ENCODE data around the gene MARCHF3.

MARCHF3 gene

DNA sequence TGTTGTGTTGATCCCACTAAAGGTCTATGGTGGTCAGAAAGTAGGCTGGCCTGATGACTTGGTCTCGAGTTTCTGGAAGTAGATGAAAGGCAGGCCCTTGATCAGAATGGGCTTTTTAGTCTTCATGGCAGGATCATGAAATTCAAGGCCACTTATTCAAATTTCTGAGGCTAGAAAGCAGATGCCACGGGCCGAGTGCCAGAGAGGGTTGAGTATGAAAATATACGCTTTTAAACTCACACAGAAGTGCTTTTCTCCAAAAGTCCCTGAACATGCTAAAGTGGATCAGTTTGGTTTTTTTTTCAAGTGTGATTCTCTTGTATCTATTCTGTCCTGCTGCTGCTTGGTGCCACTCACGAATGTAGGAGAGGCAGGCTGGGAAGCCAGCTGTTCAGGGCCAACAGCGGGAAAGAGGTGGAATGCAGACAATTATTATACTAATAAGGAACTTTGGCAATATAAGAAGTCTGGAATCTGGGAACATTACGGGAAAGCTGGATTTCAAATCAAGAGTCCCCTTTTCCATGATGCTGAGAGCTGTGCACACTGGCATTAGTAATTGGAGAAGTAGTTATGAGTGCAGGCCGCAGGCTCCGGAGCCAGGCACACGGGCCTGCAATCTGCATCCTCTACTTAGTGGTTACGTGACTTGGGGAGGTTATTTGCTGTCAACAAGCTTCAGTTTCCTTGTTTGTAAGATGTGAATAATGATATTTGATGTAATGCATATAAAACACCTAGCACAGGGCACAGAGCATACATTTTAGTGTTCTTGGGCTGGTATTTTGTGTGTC is 157.6 kb downstream of the MARCHF3 start:
- Histone ChIP-seq H3K4me3 (replicated peaks; ENCODE audit: low read depth, low read length) (no peak overlapping the region), H3K36me3 (ENCODE audit: control insufficient read depth, insufficient read depth, low read length) (no peaks in the 10 kb centered on the region), H3K27me3 (replicated peaks; ENCODE audit: control insufficient read depth, insufficient read depth, low read length) (no peaks in the 10 kb centered on the region)
- no peak for TF ChIP-seq CTCF (IDR thresholded peaks at IDR 0.05; ENCODE audit: insufficient read depth, low read length, poor library complexity, severe bottlenecking)
- DNase-seq (ENCODE audit: extremely low read depth, insufficient read length), result no peak

DNA sequence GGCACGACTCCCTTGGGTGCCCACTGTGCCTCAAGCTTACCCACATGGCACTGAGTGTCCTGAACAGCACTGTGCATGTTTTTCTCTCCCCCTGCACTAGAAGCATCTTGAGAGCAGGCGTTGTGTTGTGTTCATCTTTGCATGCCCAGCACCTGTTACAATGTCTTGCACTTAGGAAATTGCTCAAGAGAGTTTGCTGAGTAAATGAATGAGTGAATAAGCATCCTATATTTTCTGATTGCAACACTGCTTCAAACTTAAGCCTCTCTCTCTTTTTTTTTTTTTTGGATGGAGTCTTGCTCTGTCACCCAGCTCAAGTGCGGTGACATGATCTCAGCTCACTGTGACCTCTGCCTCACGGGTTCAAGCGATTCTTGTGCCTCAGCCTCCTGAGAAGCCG is 158.9 kb downstream of the MARCHF3 start:
- no peak overlapping the region for H3K4me3 ChIP-seq (replicated peaks; ENCODE audit: low read depth, low read length)
- no peaks in the 10 kb centered on the region for H3K27me3 ChIP-seq (replicated peaks; ENCODE audit: control insufficient read depth, insufficient read depth, low read length)
- no peak for TF ChIP-seq CTCF (IDR thresholded peaks at IDR 0.05; ENCODE audit: insufficient read depth, low read length, poor library complexity, severe bottlenecking)
- DNase-seq (ENCODE audit: extremely low read depth, insufficient read length), result no peak
- no peaks in the 10 kb centered on the region for H3K36me3 ChIP-seq (ENCODE audit: control insufficient read depth, insufficient read depth, low read length)

DNA sequence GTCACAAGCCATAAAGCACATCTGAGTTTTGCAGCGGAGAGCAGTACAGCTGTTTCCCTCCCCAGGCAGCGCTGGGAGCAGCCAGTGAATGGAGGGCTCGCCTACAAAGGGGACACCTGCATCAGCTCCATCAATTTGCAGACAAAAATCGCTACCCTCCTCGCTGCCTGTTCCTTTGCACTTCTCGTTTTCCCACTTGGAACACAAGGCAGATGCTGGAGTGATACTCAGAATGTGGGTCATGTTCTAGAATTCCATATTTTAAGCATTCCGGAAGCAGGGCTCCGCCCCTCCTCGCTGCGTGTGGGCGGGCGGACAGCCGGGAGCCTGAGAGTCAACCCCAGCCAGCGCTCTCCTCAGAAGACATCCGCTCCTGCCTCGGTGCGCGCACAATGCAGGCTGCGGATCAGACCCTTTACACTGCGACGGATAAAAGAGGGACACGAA is 161.3 kb downstream of the MARCHF3 start:
- H3K36me3 ChIP-seq (ENCODE audit: control insufficient read depth, insufficient read depth, low read length), result no peaks in the 10 kb centered on the region
- no peak overlapping the region for H3K4me3 ChIP-seq (replicated peaks; ENCODE audit: low read depth, low read length)
- peak; percentile 13 for DNase-seq (ENCODE audit: extremely low read depth, insufficient read length)
- no peaks in the 10 kb centered on the region for H3K27me3 ChIP-seq (replicated peaks; ENCODE audit: control insufficient read depth, insufficient read depth, low read length)
- no peak for TF ChIP-seq CTCF (IDR thresholded peaks at IDR 0.05; ENCODE audit: insufficient read depth, low read length, poor library complexity, severe bottlenecking)

DNA sequence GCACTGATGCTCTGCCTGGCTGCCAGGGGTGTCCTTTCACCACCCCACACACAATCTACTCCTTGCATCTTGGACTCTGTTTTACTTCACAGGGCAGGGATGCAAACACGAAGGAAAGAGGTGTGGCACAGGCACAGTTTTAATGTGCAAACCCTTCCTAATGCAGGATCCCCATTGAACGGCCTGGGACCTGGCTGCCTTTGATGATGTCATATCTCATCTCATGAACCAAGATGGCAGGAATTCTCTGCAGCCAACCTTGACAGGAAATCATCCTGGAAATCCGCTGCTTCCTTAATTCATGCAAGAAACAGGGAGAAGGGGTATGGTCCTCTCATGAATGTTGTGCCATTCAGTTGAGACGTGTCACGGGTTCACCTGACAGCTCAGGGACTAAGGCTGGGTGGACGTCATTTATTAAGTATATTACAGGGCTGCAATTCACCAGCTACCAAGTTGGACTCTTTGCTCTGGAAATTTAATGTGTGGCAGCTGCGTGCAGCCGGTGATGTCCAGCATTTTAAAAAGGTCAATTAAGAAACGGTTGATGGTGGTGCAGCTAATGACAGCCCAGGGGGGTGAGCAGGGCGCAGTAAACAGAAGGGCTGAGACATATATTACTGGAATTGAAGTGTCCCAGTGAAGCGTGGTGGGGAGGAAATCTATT is 161.9 kb downstream of the MARCHF3 start:
- Histone ChIP-seq H3K36me3 (ENCODE audit: control insufficient read depth, insufficient read depth, low read length) (no peaks in the 10 kb centered on the region), H3K4me3 (replicated peaks; ENCODE audit: low read depth, low read length) (no peak overlapping the region), H3K27me3 (replicated peaks; ENCODE audit: control insufficient read depth, insufficient read depth, low read length) (no peaks in the 10 kb centered on the region)
- TF ChIP-seq CTCF (IDR thresholded peaks at IDR 0.05; ENCODE audit: insufficient read depth, low read length, poor library complexity, severe bottlenecking), result no peak
- no peak for DNase-seq (ENCODE audit: extremely low read depth, insufficient read length)

DNA sequence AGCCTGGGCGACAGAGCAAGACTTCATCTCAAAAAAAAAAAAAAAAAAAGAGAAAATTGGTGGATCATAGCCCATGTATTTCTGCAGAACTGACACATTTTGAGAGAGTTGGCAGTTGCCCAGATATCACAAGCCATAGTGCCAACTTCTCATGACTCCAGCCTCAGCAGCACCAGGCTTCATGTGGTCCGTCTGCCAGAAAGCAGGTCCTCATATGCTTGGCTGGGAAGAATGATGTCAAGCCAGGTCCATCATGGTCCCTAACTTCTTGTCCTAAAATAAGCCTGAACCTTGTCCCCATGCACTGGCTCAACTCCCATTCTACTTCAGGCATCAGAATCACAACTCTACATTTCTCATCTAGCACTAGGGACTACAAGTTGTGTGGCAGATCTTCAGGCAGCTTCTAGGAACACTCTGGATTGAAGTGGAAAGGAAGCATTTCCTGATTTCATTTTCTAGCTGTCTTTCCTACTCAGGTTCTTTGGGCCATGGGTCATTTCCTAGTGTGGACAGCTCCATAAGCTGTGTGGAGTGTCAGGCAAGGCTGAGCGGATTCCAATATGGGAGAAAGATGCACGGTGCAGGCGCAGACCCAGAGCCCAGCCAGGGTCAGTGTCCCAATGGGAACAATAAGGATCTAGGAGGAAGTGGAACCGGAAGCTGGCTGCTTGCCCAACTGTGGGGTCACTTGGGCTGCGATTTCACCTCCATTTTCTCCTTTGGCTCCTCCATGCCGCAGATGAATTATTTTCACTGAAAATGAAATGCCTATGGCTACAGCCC is 163.3 kb downstream of the MARCHF3 start:
- DNase-seq (ENCODE audit: extremely low read depth, insufficient read length), result no peak
- Histone ChIP-seq H3K36me3 (ENCODE audit: control insufficient read depth, insufficient read depth, low read length) (no peaks in the 10 kb centered on the region), H3K4me3 (replicated peaks; ENCODE audit: low read depth, low read length) (no peak overlapping the region), H3K27me3 (replicated peaks; ENCODE audit: control insufficient read depth, insufficient read depth, low read length) (no peaks in the 10 kb centered on the region)
- TF ChIP-seq CTCF (IDR thresholded peaks at IDR 0.05; ENCODE audit: insufficient read depth, low read length, poor library complexity, severe bottlenecking), result no peak

Measured in GM06990 (cell line).